Measurements from ENCODE around the gene TEAD3.

GRCh38 chr6:35478259-35478658 lies 18.6 kb downstream of the TEAD3 start:
- no peak for TF ChIP-seq CTCF (IDR thresholded peaks at IDR 0.05; ENCODE audit: poor library complexity, severe bottlenecking)
- TF ChIP-seq POLR2AphosphoS5 (IDR thresholded peaks at IDR 0.05), result no peak
- no peak for TF ChIP-seq MXI1 (conservative IDR thresholded peaks at IDR 0.05; ENCODE audit: poor library complexity, severe bottlenecking)
- no peak for TF ChIP-seq TAF1 (IDR thresholded peaks at IDR 0.05; ENCODE audit: low read depth)
- no peak for TF ChIP-seq EZH2 (IDR thresholded peaks at IDR 0.05; ENCODE audit: borderline replicate concordance, insufficient read depth, low read length, poor library complexity, severe bottlenecking)
- TF ChIP-seq SMC3 (conservative IDR thresholded peaks at IDR 0.05; ENCODE audit: poor library complexity), result no peak
- TF ChIP-seq EP300 (conservative IDR thresholded peaks at IDR 0.05; ENCODE audit: poor library complexity, severe bottlenecking), result no peak
- no peak for TF ChIP-seq REST (IDR thresholded peaks at IDR 0.05; ENCODE audit: borderline replicate concordance)
- no peak for TF ChIP-seq RAD21 (conservative IDR thresholded peaks at IDR 0.05)

Measured in neural cell (in vitro differentiated cells).